ENCODE data around the gene ORC4.
A peak's percentile ranks its signal among the peaks of the same experiment; 100 is the strongest.
"Not testable (repeated sequence)": the region's sequence is repeated elsewhere in the genome, so short reads cannot be mapped to it uniquely, and the experiment has no call there.

ORC4 gene

GRCh38 chr2:148014616-148015015 is 5.9 kb downstream of the ORC4 start:
- no peak for DNase-seq (ENCODE audit: low read depth)

GRCh38 chr2:148013876-148014275 is 6.7 kb downstream of the ORC4 start:
- DNase-seq (ENCODE audit: low read depth): no peak

GRCh38 chr2:148008411-148008810 is 12.1 kb downstream of the ORC4 start:
- DNase-seq (ENCODE audit: low read depth): not testable (repeated sequence)

- DNase-seq (ENCODE audit: low read depth): no peak
These were observed 13.2 kb downstream of the ORC4 start for GRCh38 chr2:148007219-148007900.

GRCh38 chr2:148006249-148007007 is 14.1 kb downstream of the ORC4 start:
- no peak for DNase-seq (ENCODE audit: low read depth)

- not testable (repeated sequence) for DNase-seq (ENCODE audit: low read depth)
These were observed 18.1 kb downstream of the ORC4 start for GRCh38 chr2:148002420-148002819.

- DNase-seq (ENCODE audit: low read depth): no peak
These were observed 20.4 kb downstream of the ORC4 start for GRCh38 chr2:148000095-148000494.

GRCh38 chr2:147999126-147999525 is 21.4 kb downstream of the ORC4 start:
- no peak for DNase-seq (ENCODE audit: low read depth)

GRCh38 chr2:147998203-147998602 is 22.3 kb downstream of the ORC4 start:
- DNase-seq (ENCODE audit: low read depth): no peak

- DNase-seq (ENCODE audit: low read depth): no peak
These were observed 23.7 kb downstream of the ORC4 start for GRCh38 chr2:147996828-147997227.

- DNase-seq (ENCODE audit: low read depth): not testable (repeated sequence)
These were observed 25.6 kb downstream of the ORC4 start for GRCh38 chr2:147994965-147995364.

GRCh38 chr2:147989809-147990403 is 30.6 kb downstream of the ORC4 start:
- DNase-seq (ENCODE audit: low read depth): peak; percentile 45

- no peak for DNase-seq (ENCODE audit: low read depth)
These were observed 31.4 kb downstream of the ORC4 start for GRCh38 chr2:147989102-147989501.

GRCh38 chr2:147980940-147981528 is 39.5 kb downstream of the ORC4 start:
- DNase-seq (ENCODE audit: low read depth): peak; percentile 3

- no peak for DNase-seq (ENCODE audit: low read depth)
These were observed 42.9 kb downstream of the ORC4 start for GRCh38 chr2:147977679-147978078.

GRCh38 chr2:147976102-147976501 is 44.4 kb downstream of the ORC4 start:
- DNase-seq (ENCODE audit: low read depth): no peak

- DNase-seq (ENCODE audit: low read depth): no peak
These were observed 52.0 kb downstream of the ORC4 start for GRCh38 chr2:147968571-147968970.

- no peak for DNase-seq (ENCODE audit: low read depth)
These were observed 68.4 kb downstream of the ORC4 start for GRCh38 chr2:147952118-147952517.

- no peak for DNase-seq (ENCODE audit: low read depth)
These were observed 74.9 kb downstream of the ORC4 start for GRCh38 chr2:147945660-147946059.

GRCh38 chr2:147939313-147939712 is 81.2 kb downstream of the ORC4 start:
- no peak for DNase-seq (ENCODE audit: low read depth)

GRCh38 chr2:147937744-147938349 is 82.7 kb downstream of the ORC4 start:
- DNase-seq (ENCODE audit: low read depth): peak; percentile 17

GRCh38 chr2:147934881-147935620 is 85.5 kb downstream of the ORC4 start:
- no peak for DNase-seq (ENCODE audit: low read depth)
